Type B pancreatic cell (in vitro differentiated cells): ENCODE data around the gene DRICH1. TPM values are rescaled to one million over a fixed set of nuclear protein-coding genes. Genes with fewer than 3 reads are reported as not detected.
"Not testable (repeated sequence)": the region's sequence is repeated elsewhere in the genome, so short reads cannot be mapped to it uniquely, and the experiment has no call there.

ENCODE experiments used
- DNase-seq: peaks from one replicate; pipeline ENCODE4 v3.0.0; 2021; ENCODE audit warnings: mixed read lengths; ENCODE audit not compliant: unreplicated experiment; ENCODE audit errors: extremely low spot score
- H3K27ac Mint-ChIP-seq: 2 replicates; pipeline ENCODE4 v1.8.0; 2021; ENCODE audit warnings: mild to moderate bottlenecking, mixed read lengths
- H3K27me3 Mint-ChIP-seq: 2 replicates; pipeline ENCODE4 v1.8.0; 2021; ENCODE audit warnings: mixed read lengths
- H3K36me3 Mint-ChIP-seq: 2 replicates; pipeline ENCODE4 v1.8.0; 2021; ENCODE audit warnings: mixed read lengths
- H3K4me1 Mint-ChIP-seq: one replicate; pipeline ENCODE4 v1.8.0; 2021; ENCODE audit warnings: mixed read lengths; ENCODE audit not compliant: unreplicated experiment
- H3K4me3 Mint-ChIP-seq: 2 replicates; pipeline ENCODE4 v1.8.0; 2021; ENCODE audit warnings: mild to moderate bottlenecking, mixed read lengths
- H3K9me3 Mint-ChIP-seq: 2 replicates; pipeline ENCODE4 v1.8.0; 2021; ENCODE audit warnings: mixed read lengths
- CTCF ChIP-seq: fragments of 200-600 bp; sonication (generic); conservative IDR thresholded peaks from 2 replicates; pipeline ENCODE4 v1.5.0; 2021; ENCODE audit warnings: antibody characterized with exemption, mild to moderate bottlenecking
- long read RNA-seq: library from polyadenylated mRNA; unstranded; transcript quantifications from one replicate; pipeline ENCODE4 v2.0.0, GENCODE V29; 2020
- total RNA-seq: library from RNA; stranded (reverse); gene quantifications from 2 replicates; pipeline ENCODE4 v1.2.1, GENCODE V29; 2021; ENCODE audit warnings: low replicate concordance

DRICH1 gene
- total RNA-seq, result 0.43 and 1.00 TPM in 2 replicates
- long read RNA-seq, result 0 reads

GRCh38 chr22:23632178-23632577 is at the start of gene DRICH1:
TSS of gene DRICH1 (minus strand) at chr22:23632321. CDS start at chr22:23632023, 298 bp downstream.
- Mint-ChIP-seq H3K4me1 (peaks cover 4% of the 10 kb centered on the region), H3K9me3 (no peaks in the 10 kb centered on the region), H3K27ac (no peak within 1 kb of the TSS), H3K4me3 (no peak within 1 kb of the TSS), H3K27me3 (no peaks in the 10 kb centered on the region), H3K36me3 (no peaks in the 10 kb centered on the region)
- no peak for TF ChIP-seq CTCF
- no peak for DNase-seq

- H3K9me3 Mint-ChIP-seq, result no peaks in the 10 kb centered on the region
- H3K27me3 Mint-ChIP-seq, result no peaks in the 10 kb centered on the region
- TF ChIP-seq CTCF, result no peak
- no peak for DNase-seq
- no peak overlapping the region for H3K4me3 Mint-ChIP-seq
- H3K4me1 Mint-ChIP-seq, result peaks cover 13% of the 10 kb centered on the region
- H3K27ac Mint-ChIP-seq, result no peak overlapping the region
- H3K36me3 Mint-ChIP-seq, result peaks cover 14% of the 10 kb centered on the region
These were observed 49.1 kb upstream of the DRICH1 start for GRCh38 chr22:23681026-23681809.

GRCh38 chr22:23678133-23678532 is 46.0 kb upstream of the DRICH1 start:
- no peak for TF ChIP-seq CTCF
- H3K27me3 Mint-ChIP-seq, result no peaks in the 10 kb centered on the region
- peak overlapping the region; percentile 37 for H3K27ac Mint-ChIP-seq
- H3K36me3 Mint-ChIP-seq, result peaks cover 14% of the 10 kb centered on the region
- peaks cover 10% of the 10 kb centered on the region for H3K4me1 Mint-ChIP-seq
- no peak for DNase-seq
- H3K9me3 Mint-ChIP-seq, result no peaks in the 10 kb centered on the region
- no peak overlapping the region for H3K4me3 Mint-ChIP-seq

- no peaks in the 10 kb centered on the region for H3K27me3 Mint-ChIP-seq
- no peak overlapping the region for H3K4me3 Mint-ChIP-seq
- no peak for TF ChIP-seq CTCF
- DNase-seq, result no peak
- no peak overlapping the region for H3K27ac Mint-ChIP-seq
- peaks cover 7% of the 10 kb centered on the region for H3K4me1 Mint-ChIP-seq
- peaks cover 11% of the 10 kb centered on the region for H3K36me3 Mint-ChIP-seq
- H3K9me3 Mint-ChIP-seq, result no peaks in the 10 kb centered on the region
These were observed 45.5 kb upstream of the DRICH1 start for GRCh38 chr22:23677701-23677995.

GRCh38 chr22:23676841-23677700 is 45.0 kb upstream of the DRICH1 start:
- DNase-seq, H3K9me3 Mint-ChIP-seq, H3K27me3 Mint-ChIP-seq, H3K4me1 Mint-ChIP-seq, H3K27ac Mint-ChIP-seq, H3K4me3 Mint-ChIP-seq, H3K36me3 Mint-ChIP-seq: not testable (repeated sequence)
